ENCODE results near the gene OR52L1.

GRCh38 chr11:6006395-6006794 is 19.6 kb upstream of the OR52L1 start:
- TF ChIP-seq CTCF (IDR thresholded peaks at IDR 0.05) (no peak), POLR2A (IDR thresholded peaks at IDR 0.05) (no peak)

Measured in adrenal gland (tissue), 5 donors.